ENCODE measurements around the gene MED27. TPM values are rescaled to one million over a fixed set of nuclear protein-coding genes. Genes with fewer than 3 reads are reported as not detected.

MED27 gene
- total RNA-seq, 4 donors from 2014 or later = 8.2 to 18.9 (median 11.8) TPM

- Histone ChIP-seq H3K27ac (no peak overlapping the region), H3K36me3 (no peaks in the 10 kb centered on the region), H3K4me3 (no peak overlapping the region), H3K9me3 (no peaks in the 10 kb centered on the region), H3K4me1 (no peaks in the 10 kb centered on the region), H3K27me3 (peaks cover 0 to 41% of the 10 kb centered on the region in 2 donors)
- TF ChIP-seq EP300 (IDR thresholded peaks at IDR 0.05) = no peak
- no peak for TF ChIP-seq POLR2A (IDR thresholded peaks at IDR 0.05)
- no peak for TF ChIP-seq CTCF (IDR thresholded peaks at IDR 0.05)
- no peak for DNase-seq (ENCODE audit: low spot score in 2 of 2)
- WGBS, 2 donors = 85 to 87% methylated on average over 25 of the region's 25 CpGs
Measured at GRCh38 chr9:131840751-131841702, 238.6 kb downstream of the MED27 start.

GRCh38 chr9:131840220-131840619 lies 239.4 kb downstream of the MED27 start:
- WGBS, 2 donors = 80 to 84% methylated on average over 8 of the region's 8 CpGs
- no peak for TF ChIP-seq POLR2A (IDR thresholded peaks at IDR 0.05)
- no peak for TF ChIP-seq EP300 (IDR thresholded peaks at IDR 0.05)
- no peak for TF ChIP-seq CTCF (IDR thresholded peaks at IDR 0.05)
- no peak overlapping the region for H3K27ac ChIP-seq
- H3K4me3 ChIP-seq = no peak overlapping the region
- H3K9me3 ChIP-seq = no peaks in the 10 kb centered on the region
- DNase-seq (ENCODE audit: low spot score in 2 of 2) = no peak
- peaks cover 0 to 49% of the 10 kb centered on the region in 2 donors for H3K27me3 ChIP-seq
- no peaks in the 10 kb centered on the region for H3K36me3 ChIP-seq
- H3K4me1 ChIP-seq = no peaks in the 10 kb centered on the region

- TF ChIP-seq POLR2A (IDR thresholded peaks at IDR 0.05) (no peak), CTCF (IDR thresholded peaks at IDR 0.05) (no peak), EP300 (IDR thresholded peaks at IDR 0.05) (no peak)
- Histone ChIP-seq H3K27ac (no peak overlapping the region), H3K4me3 (no peak overlapping the region), H3K27me3 (peaks cover 0 to 56% of the 10 kb centered on the region in 2 donors), H3K36me3 (no peaks in the 10 kb centered on the region), H3K4me1 (no peaks in the 10 kb centered on the region), H3K9me3 (peaks cover 0 to 7% (median 0%) of the 10 kb centered on the region in 4 donors)
- DNase-seq (ENCODE audit: low spot score in 2 of 2) = peak in 1 of 2 donors; percentile 21
- WGBS, 2 donors = 77 to 79% methylated on average over 12 to 22 of the region's 22 CpGs
Measured at GRCh38 chr9:131839281-131840084, 240.2 kb downstream of the MED27 start.

- DNase-seq (ENCODE audit: low spot score in 2 of 2) = no peak
- H3K27me3 ChIP-seq = peaks cover 0 to 56% of the 10 kb centered on the region in 2 donors
- no peak overlapping the region for H3K27ac ChIP-seq
- WGBS, 2 donors = 53 to 59% methylated on average over 20 to 22 of the region's 22 CpGs
- peaks cover 0 to 15% (median 4%) of the 10 kb centered on the region in 4 donors for H3K9me3 ChIP-seq
- no peaks in the 10 kb centered on the region for H3K36me3 ChIP-seq
- H3K4me3 ChIP-seq = no peak overlapping the region
- TF ChIP-seq EP300 (IDR thresholded peaks at IDR 0.05) (no peak), CTCF (IDR thresholded peaks at IDR 0.05) (no peak), POLR2A (IDR thresholded peaks at IDR 0.05) (no peak)
- no peaks in the 10 kb centered on the region for H3K4me1 ChIP-seq
Measured at GRCh38 chr9:131838530-131839280, 241.0 kb downstream of the MED27 start.
